ENCODE measurements around the gene SOAT1. TPM values are rescaled to one million over a fixed set of nuclear protein-coding genes. Genes with fewer than 3 reads are reported as not detected.

Gene SOAT1
- total and polyA plus RNA-seq, 10 donors: 5.5 to 47.6 (median 29.5) TPM

DNA sequence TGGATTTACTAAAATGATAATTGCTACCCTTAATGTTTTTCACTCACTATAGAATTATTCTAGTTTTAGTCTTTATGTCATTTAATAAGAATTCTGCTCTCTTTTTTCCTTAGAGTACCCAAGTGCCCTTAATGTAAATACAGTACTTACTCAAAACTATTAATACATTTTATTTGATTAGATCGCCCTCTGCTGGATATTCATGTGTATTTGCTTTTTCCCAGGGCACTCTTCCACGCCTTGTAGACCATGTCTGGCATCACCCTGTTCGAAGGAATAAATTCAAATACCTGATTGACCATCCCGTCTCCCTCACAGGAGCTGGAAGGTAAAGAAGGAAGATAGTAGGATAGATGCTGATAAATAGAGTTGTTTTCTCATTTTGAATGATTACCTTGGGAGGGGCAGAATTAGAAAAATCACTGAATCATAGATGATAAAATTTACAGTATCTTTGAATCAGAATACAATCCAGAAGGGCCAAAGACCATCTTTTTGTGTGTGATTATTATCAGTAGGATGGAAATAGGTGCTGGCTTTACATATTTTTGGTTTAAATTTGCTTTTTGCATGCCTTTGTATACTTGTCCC, 76.2 kb downstream of the SOAT1 start:
- Histone ChIP-seq H3K9me3 (no peaks in the 10 kb centered on the region), H3K4me1 (peaks cover 3 to 18% (median 11%) of the 10 kb centered on the region in 6 donors), H3K27ac (no peak overlapping the region), H3K36me3 (no peaks in the 10 kb centered on the region), H3K4me3 (no peak overlapping the region), H3K27me3 (replicated peaks in 1 of 7) (no peaks in the 10 kb centered on the region)
- no peak for DNase-seq
- TF ChIP-seq, protein P1, sequence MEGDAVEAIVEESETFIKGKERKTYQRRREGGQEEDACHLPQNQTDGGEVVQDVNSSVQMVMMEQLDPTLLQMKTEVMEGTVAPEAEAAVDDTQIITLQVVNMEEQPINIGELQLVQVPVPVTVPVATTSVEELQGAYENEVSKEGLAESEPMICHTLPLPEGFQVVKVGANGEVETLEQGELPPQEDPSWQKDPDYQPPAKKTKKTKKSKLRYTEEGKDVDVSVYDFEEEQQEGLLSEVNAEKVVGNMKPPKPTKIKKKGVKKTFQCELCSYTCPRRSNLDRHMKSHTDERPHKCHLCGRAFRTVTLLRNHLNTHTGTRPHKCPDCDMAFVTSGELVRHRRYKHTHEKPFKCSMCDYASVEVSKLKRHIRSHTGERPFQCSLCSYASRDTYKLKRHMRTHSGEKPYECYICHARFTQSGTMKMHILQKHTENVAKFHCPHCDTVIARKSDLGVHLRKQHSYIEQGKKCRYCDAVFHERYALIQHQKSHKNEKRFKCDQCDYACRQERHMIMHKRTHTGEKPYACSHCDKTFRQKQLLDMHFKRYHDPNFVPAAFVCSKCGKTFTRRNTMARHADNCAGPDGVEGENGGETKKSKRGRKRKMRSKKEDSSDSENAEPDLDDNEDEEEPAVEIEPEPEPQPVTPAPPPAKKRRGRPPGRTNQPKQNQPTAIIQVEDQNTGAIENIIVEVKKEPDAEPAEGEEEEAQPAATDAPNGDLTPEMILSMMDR (IDR thresholded peaks at IDR 0.05 in 8 of 11, conservative IDR thresholded peaks at IDR 0.05 in 3 of 11): peak; percentile 62 to 93 (median 79)
- TF ChIP-seq POLR2A (IDR thresholded peaks at IDR 0.05): no peak
- intact Hi-C loops (cut with DNase I; ENCODE audit: low total_unique reads): loop anchor here (5.0 to 10.0 kb wide), 3 partner anchors 78 to 835 kb away; partner anchors contain the start of gene SOAT1
- WGBS, 5 donors: 4 to 14% (median 5%) methylated on average over 4 of the region's 4 CpGs

DNA sequence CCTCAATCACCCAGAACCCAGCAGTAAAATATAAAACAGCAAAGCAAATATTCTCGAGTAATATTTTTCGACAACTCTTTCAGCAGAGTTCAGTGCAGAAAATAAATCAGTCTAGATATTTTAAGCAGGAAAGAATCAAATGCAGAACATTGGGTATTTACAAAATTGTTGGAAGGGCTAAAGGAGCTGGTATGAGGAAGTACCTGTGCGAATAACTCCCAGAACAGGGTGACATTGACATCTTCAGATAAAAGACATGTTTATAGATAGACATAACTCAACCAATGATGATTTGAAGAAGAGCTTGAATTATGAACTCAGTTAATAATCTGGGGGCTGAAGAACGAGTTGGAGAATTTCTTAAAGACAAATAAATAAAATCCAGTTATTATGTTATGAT, 78.6 kb downstream of the SOAT1 start:
- H3K27ac ChIP-seq: no peak overlapping the region
- TF ChIP-seq, protein P1 (IDR thresholded peaks at IDR 0.05 in 8 of 11, conservative IDR thresholded peaks at IDR 0.05 in 3 of 11): no peak
- no peak for TF ChIP-seq POLR2AphosphoS5 (IDR thresholded peaks at IDR 0.05)
- no peak for TF ChIP-seq POLR2A (IDR thresholded peaks at IDR 0.05)
- intact Hi-C loops (cut with DNase I; ENCODE audit: low total_unique reads): loop anchor here (10.0 kb wide), 2 partner anchors 257 to 837 kb away; no protein-coding TSS in a partner anchor
- H3K36me3 ChIP-seq: no peaks in the 10 kb centered on the region
- WGBS, 5 donors: 75 to 91% (median 83%) methylated on average over 4 of the region's 4 CpGs
- no peaks in the 10 kb centered on the region for H3K9me3 ChIP-seq
- peaks cover 0 to 6% (median 0%) of the 10 kb centered on the region in 6 donors for H3K4me1 ChIP-seq
- H3K4me3 ChIP-seq: no peak overlapping the region
- no peak for DNase-seq
- no peaks in the 10 kb centered on the region for H3K27me3 ChIP-seq (replicated peaks in 1 of 7)

DNA sequence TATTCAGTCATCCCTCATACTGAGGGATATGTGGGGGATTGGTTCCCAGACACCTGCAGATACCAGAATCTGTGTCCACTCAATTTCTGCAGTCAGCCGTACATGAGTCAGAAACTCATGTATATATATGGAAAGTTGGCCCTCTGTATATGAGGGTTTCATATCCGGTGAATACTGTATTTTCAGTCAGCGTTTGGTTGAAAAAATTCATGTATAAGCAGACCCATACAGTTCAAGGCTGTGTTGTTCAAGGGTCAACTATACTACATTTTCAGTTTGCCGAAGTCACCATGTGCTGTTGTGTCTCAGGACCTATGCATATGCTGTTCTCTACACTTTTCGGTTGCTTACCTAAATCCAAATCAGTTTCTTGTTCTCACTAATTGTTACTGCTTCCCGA, 82.6 kb downstream of the SOAT1 start:
- intact Hi-C loops (cut with DNase I; ENCODE audit: low total_unique reads): loop anchor here (10.0 kb wide), 2 partner anchors 261 to 841 kb away; no protein-coding TSS in a partner anchor
- Histone ChIP-seq H3K36me3 (no peaks in the 10 kb centered on the region), H3K27ac (no peak overlapping the region), H3K4me3 (no peak overlapping the region), H3K9me3 (no peaks in the 10 kb centered on the region), H3K4me1 (no peaks in the 10 kb centered on the region), H3K27me3 (replicated peaks in 1 of 7) (no peaks in the 10 kb centered on the region)
- 86 to 92% (median 91%) methylated on average over 6 of the region's 6 CpGs for WGBS, 5 donors
- no peak for DNase-seq
- TF ChIP-seq POLR2AphosphoS5 (IDR thresholded peaks at IDR 0.05): no peak
- no peak for TF ChIP-seq POLR2A (IDR thresholded peaks at IDR 0.05)
- TF ChIP-seq, protein P1 (IDR thresholded peaks at IDR 0.05 in 8 of 11, conservative IDR thresholded peaks at IDR 0.05 in 3 of 11): no peak

DNA sequence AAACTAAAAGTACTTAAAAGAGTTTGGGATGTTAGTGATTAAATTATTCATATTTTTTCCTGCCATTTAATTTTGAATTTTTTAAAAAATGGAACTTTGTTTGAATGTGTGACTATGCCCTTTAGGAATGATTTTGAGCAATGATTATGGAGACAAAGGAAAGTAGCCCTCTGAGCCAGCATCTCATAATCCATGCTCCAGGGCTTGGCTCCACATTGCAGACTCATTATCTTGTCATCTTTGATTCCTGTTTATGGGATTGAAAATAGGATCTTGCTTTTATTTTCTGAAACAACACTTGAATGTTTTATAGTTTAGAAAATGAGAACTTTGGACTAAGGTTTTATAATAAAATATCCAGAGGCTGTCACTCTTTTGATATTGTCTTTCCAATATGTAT, 86.7 kb downstream of the SOAT1 start:
- H3K9me3 ChIP-seq: no peaks in the 10 kb centered on the region
- intact Hi-C loops (cut with DNase I; ENCODE audit: low total_unique reads): no loop called here
- H3K36me3 ChIP-seq: no peaks in the 10 kb centered on the region
- no peak for DNase-seq
- no peaks in the 10 kb centered on the region for H3K27me3 ChIP-seq (replicated peaks in 1 of 7)
- H3K27ac ChIP-seq: no peak overlapping the region
- TF ChIP-seq, protein P1 (IDR thresholded peaks at IDR 0.05 in 8 of 11, conservative IDR thresholded peaks at IDR 0.05 in 3 of 11): no peak
- no peak for TF ChIP-seq POLR2A (IDR thresholded peaks at IDR 0.05)
- no peak for TF ChIP-seq POLR2AphosphoS5 (IDR thresholded peaks at IDR 0.05)
- no peak overlapping the region for H3K4me3 ChIP-seq
- no peaks in the 10 kb centered on the region for H3K4me1 ChIP-seq
